SK-N-MC (cell line): ENCODE data around the gene CDC40.

Source experiments
- EZH2 ChIP-seq: fragments of 200-600 bp; sonication (generic); IDR thresholded peaks from one replicate; pipeline ENCODE4 v1.6.1; 2017; ENCODE audit warnings: antibody characterized with exemption
- FOXP2 ChIP-seq: optimal IDR thresholded peaks from 2 replicates; pipeline ENCODE3; 2011; ENCODE audit warnings: mild to moderate bottlenecking, moderate library complexity; ENCODE audit not compliant: insufficient read depth; ENCODE audit errors: extremely low read length, control extremely low read depth
- POLR2AphosphoS5 ChIP-seq: IDR thresholded peaks from 2 replicates; pipeline ENCODE4 v1.6.1; 2012; ENCODE audit warnings: mild to moderate bottlenecking, low read depth, low read length, borderline replicate concordance

- TF ChIP-seq EZH2 = no peak
- no peak for TF ChIP-seq POLR2AphosphoS5
- TF ChIP-seq FOXP2 = no peak
These were observed 89.9 kb downstream of the CDC40 start for GRCh38 chr6:110270165-110270564.
